ENCODE data around the gene VWA8. TPM values are rescaled to one million over a fixed set of nuclear protein-coding genes. Genes with fewer than 3 reads are reported as not detected.

VWA8 gene
- total RNA-seq, 2 experiments from 2014 or later = 26.3 to 27.5 TPM

DNA sequence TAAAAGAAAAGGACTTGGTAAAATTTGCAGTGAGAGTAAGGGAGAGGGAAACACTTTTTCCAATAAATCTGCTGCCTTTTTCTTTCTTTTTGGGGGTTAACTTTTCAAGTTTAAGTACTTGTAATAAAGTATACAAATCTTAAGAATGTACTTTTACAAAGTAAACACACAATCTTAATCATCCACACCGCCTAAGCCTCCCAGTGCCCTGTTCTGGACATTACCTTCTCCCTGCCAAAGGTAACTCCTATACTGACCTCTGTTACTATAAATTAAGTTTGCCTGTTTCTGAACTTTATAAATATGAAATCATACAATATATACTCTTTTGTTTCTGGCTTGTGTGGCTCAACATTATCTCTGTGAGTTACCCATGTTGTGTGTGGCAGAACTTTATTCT lies 365.6 kb downstream of the VWA8 start:
- Mint-ChIP-seq H3K4me3 (no peak overlapping the region), H3K27ac (no peak overlapping the region), H3K36me3 (ENCODE audit: low read depth) (peaks cover 15% of the 10 kb centered on the region), H3K9me3 (no peaks in the 10 kb centered on the region), H3K27me3 (no peaks in the 10 kb centered on the region), H3K4me1 (ENCODE audit: low read depth) (peaks cover 11% of the 10 kb centered on the region)
- CTCF ChIA-PET = no interaction called here
- POLR2A ChIA-PET = no interaction called here
- no peak for TF ChIP-seq CTCF (IDR thresholded peaks at IDR 0.05)
- ATAC-seq (no peak), DNase-seq (no peak)
- intact Hi-C loops (cut with micrococcal nuclease) = no loop called here

DNA sequence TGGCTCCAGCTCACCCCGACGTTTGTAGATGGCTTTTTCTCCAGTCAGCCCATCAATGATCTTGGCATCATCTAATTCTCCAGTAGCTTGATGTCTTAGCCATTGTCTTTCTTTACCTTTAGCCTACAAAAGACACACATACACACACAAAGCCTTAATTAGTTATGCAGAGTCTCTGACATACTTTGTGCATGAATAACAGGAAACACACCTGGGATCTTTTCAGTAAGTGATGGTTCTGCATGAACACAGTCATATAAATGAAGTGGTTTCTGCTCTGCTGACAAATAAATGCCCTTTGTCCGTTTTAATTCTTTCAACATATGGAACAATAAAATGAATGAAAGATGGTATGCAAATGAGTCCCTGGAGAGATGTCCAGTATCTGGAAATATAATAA lies 370.3 kb downstream of the VWA8 start:
- Mint-ChIP-seq H3K9me3 (no peaks in the 10 kb centered on the region), H3K27me3 (no peaks in the 10 kb centered on the region), H3K36me3 (ENCODE audit: low read depth) (peaks cover 27% of the 10 kb centered on the region), H3K4me1 (ENCODE audit: low read depth) (peaks cover 6% of the 10 kb centered on the region), H3K4me3 (no peak overlapping the region), H3K27ac (no peak overlapping the region)
- POLR2A ChIA-PET = no interaction called here
- intact Hi-C loops (cut with micrococcal nuclease) = no loop called here
- TF ChIP-seq CTCF (IDR thresholded peaks at IDR 0.05) = no peak
- ATAC-seq = no peak
- CTCF ChIA-PET = no interaction called here
- DNase-seq = no peak

GRCh38 chr13:41590122-41590521 lies 370.8 kb downstream of the VWA8 start:
- Mint-ChIP-seq H3K9me3 (no peaks in the 10 kb centered on the region), H3K4me3 (no peak overlapping the region), H3K27me3 (no peaks in the 10 kb centered on the region), H3K4me1 (ENCODE audit: low read depth) (peaks cover 6% of the 10 kb centered on the region), H3K36me3 (ENCODE audit: low read depth) (peaks cover 28% of the 10 kb centered on the region), H3K27ac (no peak overlapping the region)
- CTCF ChIA-PET = interaction anchor here (2.1 kb wide), 1 partner anchor 130 kb away, joined by 6 read pairs; no protein-coding TSS in a partner anchor
- TF ChIP-seq CTCF (IDR thresholded peaks at IDR 0.05) = no peak
- DNase-seq (no peak), ATAC-seq (no peak)
- intact Hi-C loops (cut with micrococcal nuclease) = no loop called here
- POLR2A ChIA-PET = no interaction called here

- ATAC-seq (no peak), DNase-seq (no peak)
- ChIA-PET POLR2A (no interaction called here), CTCF (interaction anchor here (2.1 kb wide), 1 partner anchor 130 kb away, joined by 6 read pairs; no protein-coding TSS in a partner anchor)
- Mint-ChIP-seq H3K27ac (no peak overlapping the region), H3K9me3 (no peaks in the 10 kb centered on the region), H3K36me3 (ENCODE audit: low read depth) (peaks cover 33% of the 10 kb centered on the region), H3K27me3 (no peaks in the 10 kb centered on the region), H3K4me3 (no peak overlapping the region), H3K4me1 (ENCODE audit: low read depth) (peaks cover 6% of the 10 kb centered on the region)
- no peak for TF ChIP-seq CTCF (IDR thresholded peaks at IDR 0.05)
- intact Hi-C loops (cut with micrococcal nuclease) = no loop called here
These were observed 371.5 kb downstream of the VWA8 start for GRCh38 chr13:41589434-41589833.

DNA sequence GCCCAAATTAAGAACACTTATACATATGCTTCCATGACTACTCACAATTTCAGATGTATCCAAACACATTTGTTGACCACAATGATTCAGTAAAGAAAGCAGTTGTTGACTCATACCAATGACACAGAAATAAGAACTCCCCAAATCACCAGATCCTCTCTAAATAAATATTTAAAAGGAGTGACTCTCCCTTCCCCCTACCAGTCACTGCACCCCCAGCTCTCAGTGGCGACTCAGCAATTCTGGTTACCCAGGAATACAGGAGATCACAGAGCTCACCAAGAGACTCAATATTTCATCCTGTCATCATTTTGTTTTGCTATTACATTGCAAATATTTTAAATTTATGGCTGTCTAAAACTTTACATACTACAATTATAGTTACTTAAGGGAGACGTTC lies 372.0 kb downstream of the VWA8 start:
- DNase-seq = peak; percentile 46
- POLR2A ChIA-PET = interaction anchor here (1.2 kb wide), 1 partner anchor 130 kb away, joined by 3 read pairs; no protein-coding TSS in a partner anchor
- peak overlapping the region; percentile 13 for H3K27ac Mint-ChIP-seq
- no peaks in the 10 kb centered on the region for H3K9me3 Mint-ChIP-seq
- H3K36me3 Mint-ChIP-seq (ENCODE audit: low read depth) = peaks cover 33% of the 10 kb centered on the region
- CTCF ChIA-PET = interaction anchor here (1.3 to 2.1 kb wide), 3 partner anchors 23 to 129 kb away, joined by 3 to 6 read pairs (median 3); no protein-coding TSS in a partner anchor
- intact Hi-C loops (cut with micrococcal nuclease) = no loop called here
- no peak overlapping the region for H3K4me3 Mint-ChIP-seq
- peaks cover 6% of the 10 kb centered on the region for H3K4me1 Mint-ChIP-seq (ENCODE audit: low read depth)
- H3K27me3 Mint-ChIP-seq = no peaks in the 10 kb centered on the region
- ATAC-seq = peak; percentile 76
- TF ChIP-seq CTCF (IDR thresholded peaks at IDR 0.05) = no peak

Measured in activated CD8-positive, alpha-beta T cell treated with anti-CD3 and anti-CD28 coated beads for 36 hours (primary cell).